H1 (cell line): ENCODE measurements around the gene GUCY1B1. TPM values are rescaled to one million over a fixed set of nuclear protein-coding genes. Genes with fewer than 3 reads are reported as not detected.

Source experiments
- CTCF ChIA-PET: fragments of 300-600 bp; sonication (Branson Sonifier 250); formaldehyde crosslinking; loops from one replicate; lab custom pipeline; 2021; ENCODE audit not compliant: partially characterized antibody; lab: Charles Lee
- POLR2A ChIA-PET: fragments of 300-600 bp; sonication (Branson Sonifier 250); formaldehyde crosslinking; loops from one replicate; lab custom pipeline; 2021; ENCODE audit warnings: inconsistent platforms; ENCODE audit not compliant: partially characterized antibody; lab: Charles Lee
- DNase-seq, 2 experiments: peaks; one replicate each; pipeline versions ENCODE4 v3.0.0 to v3.0.0-alpha.2; 2010 to 2022; ENCODE audit warnings: low spot score in 2 of 2, low read depth in 1 of 2, mixed read lengths in 1 of 2
- FAIRE-seq: peaks from 2 replicates; lab custom pipeline; 2011; peaks lifted over from hg19 to GRCh38; lab: Jason Lieb, UNC
- H2AFZ ChIP-seq: 2 replicates; pipeline ENCODE4 v1.8.1; 2012; ENCODE audit warnings: low read length, inconsistent platforms
- H2AK5ac ChIP-seq: 2 replicates; pipeline ENCODE4 v1.6.1; 2013; ENCODE audit warnings: low read depth, low read length
- H2BK120ac ChIP-seq: replicated peaks from 2 replicates; pipeline ENCODE3; 2013; ENCODE audit warnings: low read depth, low read length, inconsistent platforms
- H2BK12ac ChIP-seq: 2 replicates; pipeline ENCODE4 v1.6.1; 2013; ENCODE audit warnings: low read depth, low read length
- H2BK15ac ChIP-seq: 2 replicates; pipeline ENCODE4 v1.6.1; 2013; ENCODE audit warnings: low read length
- H2BK20ac ChIP-seq: 2 replicates; pipeline ENCODE4 v1.6.1; 2013; ENCODE audit warnings: low read length
- H2BK5ac ChIP-seq: 2 replicates; pipeline ENCODE4 v1.6.1; 2013; ENCODE audit warnings: low read depth, low read length
- H3K14ac ChIP-seq: 2 replicates; pipeline ENCODE4 v1.6.1; 2013; ENCODE audit warnings: inconsistent platforms; ENCODE audit not compliant: insufficient read length
- H3K18ac ChIP-seq: 2 replicates; pipeline ENCODE4 v1.6.1; 2013; ENCODE audit warnings: low read length; ENCODE audit errors: extremely low read depth
- H3K23ac ChIP-seq: 2 replicates; pipeline ENCODE4 v1.6.1; 2013; ENCODE audit warnings: inconsistent platforms; ENCODE audit not compliant: insufficient read length
- H3K23me2 ChIP-seq: 2 replicates; pipeline ENCODE4 v1.6.1; 2013; ENCODE audit warnings: low read depth, low read length
- H3K27ac ChIP-seq: 2 replicates; pipeline ENCODE4 v1.6.1; 2011; ENCODE audit warnings: low read depth, low read length, inconsistent platforms
- H3K27me3 ChIP-seq, 4 experiments: replicated peaks in 1 of 4; 1 replicate in 1 of 4; 2 replicates in 3 of 4; pipeline versions ENCODE4 v1.6.1 to v1.8.1; 2011 to 2013; ENCODE audit warnings: low read length in 3 of 4, mild to moderate bottlenecking in 3 of 4, inconsistent platforms in 2 of 4, mixed read lengths in 2 of 4, moderate library complexity in 1 of 4; ENCODE audit not compliant: control insufficient read depth in 3 of 4, insufficient read depth in 3 of 4; ENCODE audit errors: extremely low read depth in 1 of 4
- H3K36me3 ChIP-seq, 4 experiments: 2 replicates each; pipeline versions ENCODE4 v1.6.1 to v1.8.1; 2011 to 2013; ENCODE audit warnings: mild to moderate bottlenecking in 4 of 4, low read length in 3 of 4, moderate library complexity in 2 of 4, control low read depth in 1 of 4, inconsistent platforms in 1 of 4; ENCODE audit not compliant: insufficient read depth in 4 of 4, control insufficient read depth in 2 of 4
- H3K4ac ChIP-seq: replicated peaks from 2 replicates; pipeline ENCODE3; 2013; ENCODE audit warnings: low read length, low read depth, mixed read lengths, inconsistent platforms; ENCODE audit not compliant: insufficient read length
- H3K4me1 ChIP-seq, 4 experiments: replicated peaks in 1 of 4; 1 replicate in 1 of 4; 2 replicates in 3 of 4; pipeline versions ENCODE4 v1.6.1 to v1.8.1; 2011 to 2013; ENCODE audit warnings: low read length in 3 of 4, inconsistent platforms in 2 of 4, mixed read lengths in 1 of 4; ENCODE audit not compliant: insufficient read depth in 4 of 4, control insufficient read depth in 3 of 4
- H3K4me2 ChIP-seq, 2 experiments: 2 replicates each; pipeline versions ENCODE4 v1.6.1 to v1.8.1; 2011 to 2013; ENCODE audit warnings: low read depth in 2 of 2, low read length in 2 of 2, control low read depth in 1 of 2, inconsistent platforms in 1 of 2, mild to moderate bottlenecking in 1 of 2; ENCODE audit not compliant: insufficient read depth in 1 of 2
- H3K4me3 ChIP-seq, 4 experiments: fragments of 200-600, 300-600 bp in 1 of 4; sonication (generic), shearing (Covaris generic), sonication (Bioruptor Twin) in 1 of 4; 2 replicates each; pipeline versions ENCODE4 v1.5.1 to v1.8.1; 2011 to 2016; ENCODE audit warnings: low read length in 4 of 4, low read depth in 3 of 4, control low read depth in 2 of 4, inconsistent platforms in 2 of 4, mild to moderate bottlenecking in 2 of 4, mixed read lengths in 1 of 4, moderate library complexity in 1 of 4; ENCODE audit not compliant: insufficient read depth in 2 of 4; ENCODE audit errors: extremely low read depth in 1 of 4
- H3K56ac ChIP-seq: replicated peaks from 2 replicates; pipeline ENCODE3; 2013; ENCODE audit warnings: low read depth, mild to moderate bottlenecking, mixed read lengths, low read length, inconsistent platforms; ENCODE audit not compliant: insufficient read length
- H3K79me1 ChIP-seq: 2 replicates; pipeline ENCODE4 v1.6.1; 2013; ENCODE audit warnings: low read depth, low read length, control low read depth
- H3K79me2 ChIP-seq, 2 experiments: 2 replicates each; pipeline versions ENCODE4 v1.6.1 to v1.8.1; 2012 to 2013; ENCODE audit warnings: low read length in 2 of 2, mild to moderate bottlenecking in 2 of 2, inconsistent platforms in 1 of 2; ENCODE audit not compliant: insufficient read depth in 2 of 2, control insufficient read depth in 1 of 2
- H3K9ac ChIP-seq, 4 experiments: replicated peaks in 1 of 4; 1 replicate in 1 of 4; 2 replicates in 3 of 4; pipeline versions ENCODE4 v1.6.1 to v1.8.1; 2011 to 2013; ENCODE audit warnings: low read depth in 3 of 4, low read length in 3 of 4, control low read depth in 2 of 4, mild to moderate bottlenecking in 2 of 4, moderate library complexity in 2 of 4, inconsistent platforms in 1 of 4; ENCODE audit errors: extremely low read depth in 1 of 4
- H3K9me3 ChIP-seq, 2 experiments: 2 replicates each; pipeline versions ENCODE4 v1.6.1 to v1.8.1; 2012 to 2013; ENCODE audit warnings: mild to moderate bottlenecking in 2 of 2, moderate library complexity in 2 of 2, control low read depth in 1 of 2, inconsistent platforms in 1 of 2, low read depth in 1 of 2, low read length in 1 of 2, mixed read lengths in 1 of 2; ENCODE audit not compliant: insufficient read depth in 2 of 2
- H4K20me1 ChIP-seq, 2 experiments: replicated peaks in 1 of 2; 2 replicates each; pipeline versions ENCODE3 to v1.8.1; 2011 to 2013; ENCODE audit warnings: inconsistent platforms in 2 of 2, low read length in 2 of 2, mild to moderate bottlenecking in 1 of 2; ENCODE audit not compliant: insufficient read depth in 2 of 2, control insufficient read depth in 1 of 2
- H4K5ac ChIP-seq: 2 replicates; pipeline ENCODE4 v1.6.1; 2013; ENCODE audit warnings: low read length, low read depth, mixed read lengths, inconsistent platforms; ENCODE audit not compliant: insufficient read length
- H4K8ac ChIP-seq: 2 replicates; pipeline ENCODE4 v1.8.0; 2013; ENCODE audit warnings: mild to moderate bottlenecking, moderate library complexity, low read length, inconsistent platforms; ENCODE audit not compliant: insufficient read depth; ENCODE audit errors: extremely low read depth
- H4K91ac ChIP-seq: replicated peaks from 2 replicates; pipeline ENCODE3; 2013; ENCODE audit warnings: low read length, mixed read lengths, inconsistent platforms; ENCODE audit not compliant: insufficient read length
- ATF2 ChIP-seq: IDR thresholded peaks from 2 replicates; pipeline ENCODE4 v1.6.1; 2012; ENCODE audit warnings: low read length, inconsistent platforms
- ATF3 ChIP-seq: IDR thresholded peaks from 2 replicates; pipeline ENCODE4 v1.6.1; 2011; ENCODE audit warnings: low read depth, mild to moderate bottlenecking, low read length; ENCODE audit not compliant: insufficient read depth
- CTBP2 ChIP-seq: IDR thresholded peaks from 2 replicates; pipeline ENCODE4 v1.7.0; 2011; ENCODE audit warnings: borderline replicate concordance, mild to moderate bottlenecking, moderate library complexity, mixed read lengths, low read length; ENCODE audit not compliant: insufficient read depth, insufficient read length
- HDAC2 ChIP-seq, 2 experiments: fragments of 300-600 bp in 1 of 2; sonication (generic) in 1 of 2; IDR thresholded peaks; 2 replicates each; pipeline ENCODE4 v1.6.1; 2011 to 2012; ENCODE audit warnings: low read depth in 2 of 2, low read length in 2 of 2, mild to moderate bottlenecking in 2 of 2, moderate library complexity in 2 of 2, borderline replicate concordance in 1 of 2, inconsistent platforms in 1 of 2
- JUN ChIP-seq: IDR thresholded peaks from 2 replicates; pipeline ENCODE4 v1.6.1; 2011; ENCODE audit warnings: low read depth, mild to moderate bottlenecking, improper control_type of control experiment, low read length
- MAFK ChIP-seq: IDR thresholded peaks from 2 replicates; pipeline ENCODE4 v1.6.1; 2012; ENCODE audit warnings: low read depth, mild to moderate bottlenecking, improper control_type of control experiment, low read length
- NANOG ChIP-seq: IDR thresholded peaks from 2 replicates; pipeline ENCODE4 v1.6.1; 2011; ENCODE audit warnings: low read length, low read depth, mild to moderate bottlenecking, inconsistent platforms; ENCODE audit not compliant: insufficient read depth, poor library complexity, severe bottlenecking
- PHF8 ChIP-seq: fragments of 200-600 bp; sonication (generic); conservative IDR thresholded peaks from 2 replicates; pipeline ENCODE4 v1.7.1; 2012; ENCODE audit warnings: low read depth, mild to moderate bottlenecking, inconsistent platforms, low read length, moderate library complexity
- RBBP5 ChIP-seq: IDR thresholded peaks from 2 replicates; pipeline ENCODE4 v1.7.1; 2012; ENCODE audit warnings: low read depth, mild to moderate bottlenecking, inconsistent platforms, low read length, moderate library complexity, borderline replicate concordance
- SIN3A ChIP-seq, 2 experiments: IDR thresholded peaks in 1 of 2; conservative IDR thresholded peaks in 1 of 2; 2 replicates each; pipeline ENCODE4 v1.6.1; 2011 to 2012; ENCODE audit warnings: low read length in 2 of 2, improper control_type of control experiment in 1 of 2, low read depth in 1 of 2, mild to moderate bottlenecking in 1 of 2
- SP4 ChIP-seq: IDR thresholded peaks from 2 replicates; pipeline ENCODE4 v1.6.1; 2012; ENCODE audit warnings: low read length, inconsistent platforms
- WGBS, 2 experiments: shearing (Covaris generic) in 1 of 2; methylation state at CpG; one replicate each; pipeline versions ENCODE4 v1.1.6 to v1.1.7; 2013 to 2015; ENCODE audit warnings: low lambda C conversion rate in 2 of 2, mixed read lengths in 2 of 2, inconsistent platforms in 1 of 2, low coverage in 1 of 2, missing lambda C conversion rate in 1 of 2; ENCODE audit not compliant: insufficient replicate concordance in 2 of 2, insufficient coverage in 1 of 2, insufficient read length in 1 of 2; ENCODE audit errors: extremely low coverage in 1 of 2, missing lambda C conversion rate in 1 of 2; 5-methylcytosine and 5-hydroxymethylcytosine counted together
- polyA plus RNA-seq, 7 experiments: library from polyadenylated mRNA; depleted of rRNA in 3 of 7; stranded (reverse) in 5 of 7; unstranded in 2 of 7; fragments of >200 nt in 5 of 7; fragments of 200-250 nt in 2 of 7; gene quantifications; 1 replicate in 5 of 7; 2 replicates in 1 of 7; 4 replicates in 1 of 7; pipeline versions ENCODE4 v1.2.1 to v1.2.3, GENCODE V29; 2011 to 2013; ENCODE audit warnings: missing spikeins in 2 of 7, mixed read lengths in 2 of 7
- total RNA-seq: library from RNA; stranded (reverse); fragmentation: NEBNext Ultra II Directional; extraction: Animal tissue kit (Norgen Biotek cat#: 25700); gene quantifications from 2 replicates; pipeline ENCODE4 v1.2.1, GENCODE V29; 2021

Gene GUCY1B1
- total and polyA plus RNA-seq, 2 of the 8 experiments (the other 6 are each of a cell fraction or from before 2014, with no cell fraction given) = 1.5 to 2.9 TPM

GRCh38 chr4:155807021-155807420 is 48.2 kb downstream of the GUCY1B1 start:
- H3K27ac ChIP-seq = no peak overlapping the region
- no peak overlapping the region for H2BK5ac ChIP-seq
- DNase-seq (no peak), FAIRE-seq (no peak)
- no peaks in the 10 kb centered on the region for H3K79me1 ChIP-seq
- no peak overlapping the region for H3K23ac ChIP-seq
- no peak overlapping the region for H2BK120ac ChIP-seq
- no peak overlapping the region for H3K18ac ChIP-seq
- no peak overlapping the region for H3K4ac ChIP-seq
- no peaks in the 10 kb centered on the region for H3K4me1 ChIP-seq
- no peaks in the 10 kb centered on the region for H3K9me3 ChIP-seq
- H3K36me3 ChIP-seq = no peaks in the 10 kb centered on the region
- H3K27me3 ChIP-seq = no peaks in the 10 kb centered on the region
- no peaks in the 10 kb centered on the region for H3K23me2 ChIP-seq
- H4K8ac ChIP-seq = no peak overlapping the region
- no peak overlapping the region for H4K5ac ChIP-seq
- ChIA-PET CTCF (interaction anchor here (6.4 kb wide), 1 partner anchor 144 kb away, joined by 69 read pairs; the partner anchor contains the start of gene CTSO), POLR2A (no interaction called here)
- no peak overlapping the region for H3K14ac ChIP-seq
- H3K9ac ChIP-seq = no peak overlapping the region
- H4K91ac ChIP-seq = no peak overlapping the region
- H3K79me2 ChIP-seq = no peaks in the 10 kb centered on the region
- H2AFZ ChIP-seq = no peak overlapping the region
- no peak overlapping the region for H2BK20ac ChIP-seq
- H3K56ac ChIP-seq = no peak overlapping the region
- no peak overlapping the region for H3K4me3 ChIP-seq
- no peaks in the 10 kb centered on the region for H4K20me1 ChIP-seq
- no peak overlapping the region for H2BK15ac ChIP-seq
- H2AK5ac ChIP-seq = no peak overlapping the region
- H3K4me2 ChIP-seq = no peak overlapping the region
- H2BK12ac ChIP-seq = no peak overlapping the region
- 86% methylated on average over 1 of the region's 1 CpG; no CpG with 5 or more reads in 1 of the 2 experiments for WGBS, 2 experiments
- TF ChIP-seq ATF2 (no peak), JUN (no peak), RBBP5 (no peak), NANOG (no peak), SIN3A (conservative IDR thresholded peaks at IDR 0.05 in 1 of 2, IDR thresholded peaks at IDR 0.05 in 1 of 2; ENCODE audit: low read depth in 1 of 2, low read length in 2 of 2) (no peak), SP4 (no peak), CTBP2 (no peak), PHF8 (no peak), MAFK (no peak), ATF3 (no peak), HDAC2 (IDR thresholded peaks at IDR 0.05; ENCODE audit: borderline replicate concordance in 1 of 2, low read depth in 2 of 2, low read length in 2 of 2) (no peak)
